H1 (cell line): ENCODE measurements around the gene KLHL8. TPM values are rescaled to one million over a fixed set of nuclear protein-coding genes. Genes with fewer than 3 reads are reported as not detected.

Source experiments
- CTCF ChIA-PET: fragments of 300-600 bp; sonication (Branson Sonifier 250); formaldehyde crosslinking; loops from one replicate; lab custom pipeline; 2021; ENCODE audit not compliant: partially characterized antibody; lab: Charles Lee
- POLR2A ChIA-PET: fragments of 300-600 bp; sonication (Branson Sonifier 250); formaldehyde crosslinking; loops from one replicate; lab custom pipeline; 2021; ENCODE audit warnings: inconsistent platforms; ENCODE audit not compliant: partially characterized antibody; lab: Charles Lee
- DNase-seq, 2 experiments: peaks; one replicate each; pipeline versions ENCODE4 v3.0.0 to v3.0.0-alpha.2; 2010 to 2022; ENCODE audit warnings: low spot score in 2 of 2, low read depth in 1 of 2, mixed read lengths in 1 of 2
- FAIRE-seq: peaks from 2 replicates; lab custom pipeline; 2011; peaks lifted over from hg19 to GRCh38; lab: Jason Lieb, UNC
- H2AFZ ChIP-seq: 2 replicates; pipeline ENCODE4 v1.8.1; 2012; ENCODE audit warnings: low read length, inconsistent platforms
- H2AK5ac ChIP-seq: 2 replicates; pipeline ENCODE4 v1.6.1; 2013; ENCODE audit warnings: low read depth, low read length
- H2BK120ac ChIP-seq: replicated peaks from 2 replicates; pipeline ENCODE3; 2013; ENCODE audit warnings: low read depth, low read length, inconsistent platforms
- H2BK12ac ChIP-seq: 2 replicates; pipeline ENCODE4 v1.6.1; 2013; ENCODE audit warnings: low read depth, low read length
- H2BK15ac ChIP-seq: 2 replicates; pipeline ENCODE4 v1.6.1; 2013; ENCODE audit warnings: low read length
- H2BK20ac ChIP-seq: 2 replicates; pipeline ENCODE4 v1.6.1; 2013; ENCODE audit warnings: low read length
- H2BK5ac ChIP-seq: 2 replicates; pipeline ENCODE4 v1.6.1; 2013; ENCODE audit warnings: low read depth, low read length
- H3K14ac ChIP-seq: 2 replicates; pipeline ENCODE4 v1.6.1; 2013; ENCODE audit warnings: inconsistent platforms; ENCODE audit not compliant: insufficient read length
- H3K18ac ChIP-seq: 2 replicates; pipeline ENCODE4 v1.6.1; 2013; ENCODE audit warnings: low read length; ENCODE audit errors: extremely low read depth
- H3K23ac ChIP-seq: 2 replicates; pipeline ENCODE4 v1.6.1; 2013; ENCODE audit warnings: inconsistent platforms; ENCODE audit not compliant: insufficient read length
- H3K23me2 ChIP-seq: 2 replicates; pipeline ENCODE4 v1.6.1; 2013; ENCODE audit warnings: low read depth, low read length
- H3K27ac ChIP-seq: 2 replicates; pipeline ENCODE4 v1.6.1; 2011; ENCODE audit warnings: low read depth, low read length, inconsistent platforms
- H3K27me3 ChIP-seq, 4 experiments: replicated peaks in 1 of 4; 1 replicate in 1 of 4; 2 replicates in 3 of 4; pipeline versions ENCODE4 v1.6.1 to v1.8.1; 2011 to 2013; ENCODE audit warnings: low read length in 3 of 4, mild to moderate bottlenecking in 3 of 4, inconsistent platforms in 2 of 4, mixed read lengths in 2 of 4, moderate library complexity in 1 of 4; ENCODE audit not compliant: control insufficient read depth in 3 of 4, insufficient read depth in 3 of 4; ENCODE audit errors: extremely low read depth in 1 of 4
- H3K36me3 ChIP-seq, 4 experiments: 2 replicates each; pipeline versions ENCODE4 v1.6.1 to v1.8.1; 2011 to 2013; ENCODE audit warnings: mild to moderate bottlenecking in 4 of 4, low read length in 3 of 4, moderate library complexity in 2 of 4, control low read depth in 1 of 4, inconsistent platforms in 1 of 4; ENCODE audit not compliant: insufficient read depth in 4 of 4, control insufficient read depth in 2 of 4
- H3K4ac ChIP-seq: replicated peaks from 2 replicates; pipeline ENCODE3; 2013; ENCODE audit warnings: low read length, low read depth, mixed read lengths, inconsistent platforms; ENCODE audit not compliant: insufficient read length
- H3K4me1 ChIP-seq, 4 experiments: replicated peaks in 1 of 4; 1 replicate in 1 of 4; 2 replicates in 3 of 4; pipeline versions ENCODE4 v1.6.1 to v1.8.1; 2011 to 2013; ENCODE audit warnings: low read length in 3 of 4, inconsistent platforms in 2 of 4, mixed read lengths in 1 of 4; ENCODE audit not compliant: insufficient read depth in 4 of 4, control insufficient read depth in 3 of 4
- H3K4me2 ChIP-seq, 2 experiments: 2 replicates each; pipeline versions ENCODE4 v1.6.1 to v1.8.1; 2011 to 2013; ENCODE audit warnings: low read depth in 2 of 2, low read length in 2 of 2, control low read depth in 1 of 2, inconsistent platforms in 1 of 2, mild to moderate bottlenecking in 1 of 2; ENCODE audit not compliant: insufficient read depth in 1 of 2
- H3K4me3 ChIP-seq, 4 experiments: fragments of 200-600, 300-600 bp in 1 of 4; sonication (generic), shearing (Covaris generic), sonication (Bioruptor Twin) in 1 of 4; 2 replicates each; pipeline versions ENCODE4 v1.5.1 to v1.8.1; 2011 to 2016; ENCODE audit warnings: low read length in 4 of 4, low read depth in 3 of 4, control low read depth in 2 of 4, inconsistent platforms in 2 of 4, mild to moderate bottlenecking in 2 of 4, mixed read lengths in 1 of 4, moderate library complexity in 1 of 4; ENCODE audit not compliant: insufficient read depth in 2 of 4; ENCODE audit errors: extremely low read depth in 1 of 4
- H3K56ac ChIP-seq: replicated peaks from 2 replicates; pipeline ENCODE3; 2013; ENCODE audit warnings: low read depth, mild to moderate bottlenecking, mixed read lengths, low read length, inconsistent platforms; ENCODE audit not compliant: insufficient read length
- H3K79me1 ChIP-seq: 2 replicates; pipeline ENCODE4 v1.6.1; 2013; ENCODE audit warnings: low read depth, low read length, control low read depth
- H3K79me2 ChIP-seq, 2 experiments: 2 replicates each; pipeline versions ENCODE4 v1.6.1 to v1.8.1; 2012 to 2013; ENCODE audit warnings: low read length in 2 of 2, mild to moderate bottlenecking in 2 of 2, inconsistent platforms in 1 of 2; ENCODE audit not compliant: insufficient read depth in 2 of 2, control insufficient read depth in 1 of 2
- H3K9ac ChIP-seq, 4 experiments: replicated peaks in 1 of 4; 1 replicate in 1 of 4; 2 replicates in 3 of 4; pipeline versions ENCODE4 v1.6.1 to v1.8.1; 2011 to 2013; ENCODE audit warnings: low read depth in 3 of 4, low read length in 3 of 4, control low read depth in 2 of 4, mild to moderate bottlenecking in 2 of 4, moderate library complexity in 2 of 4, inconsistent platforms in 1 of 4; ENCODE audit errors: extremely low read depth in 1 of 4
- H3K9me3 ChIP-seq, 2 experiments: 2 replicates each; pipeline versions ENCODE4 v1.6.1 to v1.8.1; 2012 to 2013; ENCODE audit warnings: mild to moderate bottlenecking in 2 of 2, moderate library complexity in 2 of 2, control low read depth in 1 of 2, inconsistent platforms in 1 of 2, low read depth in 1 of 2, low read length in 1 of 2, mixed read lengths in 1 of 2; ENCODE audit not compliant: insufficient read depth in 2 of 2
- H4K20me1 ChIP-seq, 2 experiments: replicated peaks in 1 of 2; 2 replicates each; pipeline versions ENCODE3 to v1.8.1; 2011 to 2013; ENCODE audit warnings: inconsistent platforms in 2 of 2, low read length in 2 of 2, mild to moderate bottlenecking in 1 of 2; ENCODE audit not compliant: insufficient read depth in 2 of 2, control insufficient read depth in 1 of 2
- H4K5ac ChIP-seq: 2 replicates; pipeline ENCODE4 v1.6.1; 2013; ENCODE audit warnings: low read length, low read depth, mixed read lengths, inconsistent platforms; ENCODE audit not compliant: insufficient read length
- H4K8ac ChIP-seq: 2 replicates; pipeline ENCODE4 v1.8.0; 2013; ENCODE audit warnings: mild to moderate bottlenecking, moderate library complexity, low read length, inconsistent platforms; ENCODE audit not compliant: insufficient read depth; ENCODE audit errors: extremely low read depth
- H4K91ac ChIP-seq: replicated peaks from 2 replicates; pipeline ENCODE3; 2013; ENCODE audit warnings: low read length, mixed read lengths, inconsistent platforms; ENCODE audit not compliant: insufficient read length
- BACH1 ChIP-seq: IDR thresholded peaks from 2 replicates; pipeline ENCODE4 v1.6.1; 2012; ENCODE audit warnings: low read length, improper control_type of control experiment
- CREB1 ChIP-seq: IDR thresholded peaks from 2 replicates; pipeline ENCODE4 v1.6.1; 2012; ENCODE audit warnings: inconsistent platforms
- FOSL1 ChIP-seq: IDR thresholded peaks from 2 replicates; pipeline ENCODE4 v1.6.1; 2011; ENCODE audit warnings: mild to moderate bottlenecking, low read depth, low read length, moderate library complexity; ENCODE audit not compliant: insufficient read depth
- JUN ChIP-seq: IDR thresholded peaks from 2 replicates; pipeline ENCODE4 v1.6.1; 2011; ENCODE audit warnings: low read depth, mild to moderate bottlenecking, improper control_type of control experiment, low read length
- KDM1A ChIP-seq: fragments of 200-600, 300-600 bp; sonication (generic); IDR thresholded peaks from 2 replicates; pipeline ENCODE4 v1.7.1; 2016; ENCODE audit warnings: mild to moderate bottlenecking, low read length, borderline replicate concordance
- POU5F1 ChIP-seq: IDR thresholded peaks from 2 replicates; pipeline ENCODE4 v1.6.1; 2011; ENCODE audit warnings: low read depth, mild to moderate bottlenecking, low read length, moderate library complexity
- RNF2 ChIP-seq: fragments of 200-900, 300-1000 bp; sonication (generic); IDR thresholded peaks from 2 replicates; pipeline ENCODE4 v1.7.1; 2016; ENCODE audit warnings: borderline replicate concordance, low read depth, mild to moderate bottlenecking, antibody characterized with exemption, low read length; ENCODE audit not compliant: poor library complexity, severe bottlenecking; ENCODE audit errors: missing control alignments
- RXRA ChIP-seq: IDR thresholded peaks from 2 replicates; pipeline ENCODE4 v1.6.1; 2011; ENCODE audit warnings: low read depth, mild to moderate bottlenecking, low read length, moderate library complexity; ENCODE audit not compliant: insufficient read depth
- SIN3A ChIP-seq, 2 experiments: IDR thresholded peaks in 1 of 2; conservative IDR thresholded peaks in 1 of 2; 2 replicates each; pipeline ENCODE4 v1.6.1; 2011 to 2012; ENCODE audit warnings: low read length in 2 of 2, improper control_type of control experiment in 1 of 2, low read depth in 1 of 2, mild to moderate bottlenecking in 1 of 2
- SIX5 ChIP-seq: IDR thresholded peaks from 2 replicates; pipeline ENCODE4 v1.6.1; 2011; ENCODE audit warnings: mild to moderate bottlenecking, low read depth, low read length
- SP2 ChIP-seq: IDR thresholded peaks from 2 replicates; pipeline ENCODE4 v1.6.1; 2012; ENCODE audit warnings: mild to moderate bottlenecking, low read length, inconsistent platforms
- TAF7 ChIP-seq: optimal IDR thresholded peaks from 2 replicates; pipeline ENCODE3; 2011; ENCODE audit warnings: low read depth, mild to moderate bottlenecking, inconsistent platforms, low read length, moderate library complexity, borderline replicate concordance
- TCF12 ChIP-seq: IDR thresholded peaks from 2 replicates; pipeline ENCODE4 v1.6.1; 2011; ENCODE audit warnings: low read depth, mild to moderate bottlenecking, low read length
- WGBS, 2 experiments: shearing (Covaris generic) in 1 of 2; methylation state at CpG; one replicate each; pipeline versions ENCODE4 v1.1.6 to v1.1.7; 2013 to 2015; ENCODE audit warnings: low lambda C conversion rate in 2 of 2, mixed read lengths in 2 of 2, inconsistent platforms in 1 of 2, low coverage in 1 of 2, missing lambda C conversion rate in 1 of 2; ENCODE audit not compliant: insufficient replicate concordance in 2 of 2, insufficient coverage in 1 of 2, insufficient read length in 1 of 2; ENCODE audit errors: extremely low coverage in 1 of 2, missing lambda C conversion rate in 1 of 2; 5-methylcytosine and 5-hydroxymethylcytosine counted together
- polyA plus RNA-seq, 7 experiments: library from polyadenylated mRNA; depleted of rRNA in 3 of 7; stranded (reverse) in 5 of 7; unstranded in 2 of 7; fragments of >200 nt in 5 of 7; fragments of 200-250 nt in 2 of 7; gene quantifications; 1 replicate in 5 of 7; 2 replicates in 1 of 7; 4 replicates in 1 of 7; pipeline versions ENCODE4 v1.2.1 to v1.2.3, GENCODE V29; 2011 to 2013; ENCODE audit warnings: missing spikeins in 2 of 7, mixed read lengths in 2 of 7
- total RNA-seq: library from RNA; stranded (reverse); fragmentation: NEBNext Ultra II Directional; extraction: Animal tissue kit (Norgen Biotek cat#: 25700); gene quantifications from 2 replicates; pipeline ENCODE4 v1.2.1, GENCODE V29; 2021
- TF ChIP-seq, protein P1 (sequence below): IDR thresholded peaks from 2 replicates; pipeline ENCODE4 v1.6.1; 2012; ENCODE audit warnings: inconsistent platforms

KLHL8 gene
- total and polyA plus RNA-seq, 2 of the 8 experiments (the other 6 are each of a cell fraction or from before 2014, with no cell fraction given): 0.94 to 8.1 TPM

DNA sequence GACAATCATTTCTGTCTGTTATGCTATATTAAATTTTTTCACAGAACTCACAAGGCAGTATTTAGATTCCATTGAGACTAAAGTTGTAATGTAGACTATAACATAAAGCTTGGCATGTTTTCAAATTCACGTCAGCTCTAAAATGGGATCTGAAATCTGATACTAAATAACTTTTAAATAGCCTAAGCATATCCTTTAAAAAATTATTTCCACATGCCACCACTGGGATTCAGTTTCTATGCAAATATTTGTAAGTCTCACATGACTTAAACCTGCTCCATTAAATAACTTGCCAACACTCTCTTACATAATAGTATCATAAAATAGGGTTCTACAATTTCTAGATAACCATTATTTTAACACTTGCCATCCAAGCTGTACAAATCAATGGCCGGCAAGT, 32.4 kb downstream of the KLHL8 start:
- no peak for DNase-seq
- H2AK5ac ChIP-seq: no peak overlapping the region
- no peak overlapping the region for H2BK5ac ChIP-seq
- no peaks in the 10 kb centered on the region for H3K27me3 ChIP-seq
- H3K79me2 ChIP-seq: no peaks in the 10 kb centered on the region
- no peak overlapping the region for H3K56ac ChIP-seq
- no peaks in the 10 kb centered on the region for H3K23me2 ChIP-seq
- H3K9me3 ChIP-seq: no peaks in the 10 kb centered on the region
- H2BK12ac ChIP-seq: no peak overlapping the region
- H3K9ac ChIP-seq: no peak overlapping the region
- no peak overlapping the region for H3K4me2 ChIP-seq
- H3K14ac ChIP-seq: no peak overlapping the region
- ChIA-PET CTCF (no interaction called here), POLR2A (interaction anchor here (1.4 kb wide), 1 partner anchor 32 kb away, joined by 3 read pairs; no protein-coding TSS in a partner anchor)
- H3K18ac ChIP-seq: no peak overlapping the region
- no peak overlapping the region for H2AFZ ChIP-seq
- no peak overlapping the region for H2BK15ac ChIP-seq
- H2BK120ac ChIP-seq: no peak overlapping the region
- H3K4me1 ChIP-seq: no peaks in the 10 kb centered on the region
- H4K20me1 ChIP-seq: no peaks in the 10 kb centered on the region
- H3K4me3 ChIP-seq: no peak overlapping the region
- no peak overlapping the region for H2BK20ac ChIP-seq
- H3K79me1 ChIP-seq: no peaks in the 10 kb centered on the region
- FAIRE-seq: no peak
- H4K8ac ChIP-seq: no peak overlapping the region
- WGBS, 2 experiments: 92% methylated on average over 2 of the region's 2 CpGs; no CpG with 5 or more reads in 1 of the 2 experiments
- H4K5ac ChIP-seq: no peak overlapping the region
- H3K27ac ChIP-seq: no peak overlapping the region
- H3K36me3 ChIP-seq: no peaks in the 10 kb centered on the region
- no peak overlapping the region for H4K91ac ChIP-seq
- H3K23ac ChIP-seq: no peak overlapping the region
- no peak overlapping the region for H3K4ac ChIP-seq
- TF ChIP-seq FOSL1: no peak
- TF ChIP-seq SP2: no peak
- TF ChIP-seq CREB1: no peak
- TF ChIP-seq BACH1: no peak
- TF ChIP-seq SIX5: no peak
- TF ChIP-seq, protein P1, sequence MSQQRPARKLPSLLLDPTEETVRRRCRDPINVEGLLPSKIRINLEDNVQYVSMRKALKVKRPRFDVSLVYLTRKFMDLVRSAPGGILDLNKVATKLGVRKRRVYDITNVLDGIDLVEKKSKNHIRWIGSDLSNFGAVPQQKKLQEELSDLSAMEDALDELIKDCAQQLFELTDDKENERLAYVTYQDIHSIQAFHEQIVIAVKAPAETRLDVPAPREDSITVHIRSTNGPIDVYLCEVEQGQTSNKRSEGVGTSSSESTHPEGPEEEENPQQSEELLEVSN: no peak
- TF ChIP-seq KDM1A: no peak
- no peak for TF ChIP-seq TCF12
- TF ChIP-seq RNF2: no peak
- no peak for TF ChIP-seq RXRA
- TF ChIP-seq TAF7: no peak
- TF ChIP-seq SIN3A (conservative IDR thresholded peaks at IDR 0.05 in 1 of 2, IDR thresholded peaks at IDR 0.05 in 1 of 2; ENCODE audit: low read depth in 1 of 2, low read length in 2 of 2): no peak
- TF ChIP-seq POU5F1: no peak
- TF ChIP-seq JUN: no peak
